Hematopoietic multipotent progenitor cell treated with erythropoietin and hydrocortisone succinate and interleukin-3 and kit ligand, for 15 days (in vitro differentiated cells): ENCODE data around the gene NKIRAS1.
"Not testable (repeated sequence)": the region's sequence is repeated elsewhere in the genome, so short reads cannot be mapped to it uniquely, and the experiment has no call there.

Experiments used
- DNase-seq: peaks from one replicate; pipeline ENCODE4 v3.0.0-alpha.2; 2015; ENCODE audit warnings: low spot score

Gene NKIRAS1

DNA sequence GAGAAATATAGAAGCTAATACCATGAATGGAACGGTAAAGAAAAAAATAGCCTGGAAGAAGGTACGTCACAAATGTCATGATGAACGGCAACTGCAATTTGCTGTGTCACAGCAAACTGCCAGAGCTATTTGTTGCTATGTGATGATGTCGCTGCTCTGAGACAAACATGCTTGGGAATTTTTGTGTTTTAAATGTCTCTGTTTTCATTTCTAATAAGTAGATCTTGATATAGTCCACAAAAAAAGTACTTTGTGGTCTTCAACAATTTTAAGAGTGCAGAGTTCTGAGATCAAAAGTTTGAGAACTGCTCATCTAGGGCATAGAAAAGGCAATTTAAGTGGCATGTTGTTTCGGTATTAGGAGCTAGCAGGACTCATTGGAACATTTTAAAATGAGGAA, 24.0 kb upstream of the NKIRAS1 start:
- no peak for DNase-seq

DNA sequence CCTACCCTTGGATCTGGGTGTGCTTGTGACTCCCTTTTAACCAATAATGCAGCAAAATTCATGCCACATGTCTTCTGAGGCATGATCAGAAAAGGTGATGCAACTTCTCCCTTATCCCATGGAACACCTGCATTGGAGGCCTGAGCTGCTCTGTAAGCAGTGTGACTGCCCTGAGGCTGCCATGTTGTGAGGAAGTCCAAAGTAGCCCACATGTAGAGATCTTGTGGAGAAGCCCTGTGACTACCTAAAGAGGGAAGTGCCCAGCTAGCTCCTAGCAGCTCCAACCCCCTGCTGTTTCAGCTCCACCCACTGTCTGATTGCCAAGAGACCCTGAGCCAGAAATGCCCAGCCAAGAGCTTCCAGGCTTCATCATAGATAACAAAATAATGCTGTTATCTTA, 21.9 kb upstream of the NKIRAS1 start:
- DNase-seq, result no peak

DNA sequence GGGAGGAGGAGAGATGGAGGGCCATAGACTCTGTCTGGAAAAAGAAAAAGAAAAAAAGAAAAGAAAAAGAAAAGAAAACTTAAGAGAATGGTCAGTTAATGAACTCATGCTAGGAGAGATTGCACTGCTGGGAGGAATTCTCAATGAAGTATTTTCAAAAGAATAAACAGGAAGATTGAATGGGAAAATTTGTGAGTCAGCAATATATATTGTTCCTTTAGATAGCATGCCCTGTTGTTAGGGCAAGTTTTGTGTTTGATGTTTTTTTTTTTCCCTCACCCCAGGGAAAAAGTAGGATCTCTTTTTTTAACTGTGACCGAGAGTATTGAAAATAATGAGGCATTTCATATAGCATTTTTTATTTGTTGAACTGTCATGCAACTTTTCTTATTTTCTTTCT, 20.5 kb upstream of the NKIRAS1 start:
- no peak for DNase-seq

DNA sequence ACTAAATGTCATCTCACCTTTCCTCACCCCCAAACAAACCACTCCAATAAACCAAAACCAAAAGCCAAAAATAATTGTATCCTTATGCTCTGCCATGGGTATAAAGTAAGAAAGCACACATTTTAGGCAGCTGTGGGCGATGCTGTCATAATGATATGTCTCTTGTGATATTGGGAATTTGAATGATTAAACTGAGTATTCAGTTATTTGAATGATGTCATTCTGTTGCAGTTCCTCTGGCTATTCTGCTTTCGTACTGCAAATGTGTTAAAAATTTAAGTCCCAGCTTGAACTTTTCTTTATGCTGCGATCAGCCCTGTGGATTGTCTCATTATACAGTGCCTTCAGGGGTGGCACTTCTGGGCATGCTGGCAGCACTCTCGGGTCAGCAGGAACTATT, 17.5 kb upstream of the NKIRAS1 start:
- no peak for DNase-seq

DNA sequence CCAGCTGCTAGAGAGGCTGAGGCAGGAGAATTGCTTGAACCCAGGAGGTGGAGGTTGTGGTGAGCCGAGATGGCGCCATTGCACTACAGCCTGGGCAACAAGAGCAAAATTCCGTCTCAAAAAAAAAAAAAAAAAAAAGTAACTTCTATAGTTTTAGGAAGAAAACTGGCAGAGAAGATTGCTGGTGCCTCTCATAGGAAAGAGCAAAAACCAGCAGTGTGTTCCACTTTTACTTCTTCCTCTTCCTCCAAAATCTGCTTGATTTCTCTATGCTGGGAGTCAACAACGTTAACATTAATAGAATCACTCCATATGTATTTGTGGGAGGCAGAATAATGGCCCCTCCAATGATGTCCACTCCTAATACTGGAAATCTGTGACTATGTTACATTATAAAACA, 15.8 kb upstream of the NKIRAS1 start:
- DNase-seq, result no peak

DNA sequence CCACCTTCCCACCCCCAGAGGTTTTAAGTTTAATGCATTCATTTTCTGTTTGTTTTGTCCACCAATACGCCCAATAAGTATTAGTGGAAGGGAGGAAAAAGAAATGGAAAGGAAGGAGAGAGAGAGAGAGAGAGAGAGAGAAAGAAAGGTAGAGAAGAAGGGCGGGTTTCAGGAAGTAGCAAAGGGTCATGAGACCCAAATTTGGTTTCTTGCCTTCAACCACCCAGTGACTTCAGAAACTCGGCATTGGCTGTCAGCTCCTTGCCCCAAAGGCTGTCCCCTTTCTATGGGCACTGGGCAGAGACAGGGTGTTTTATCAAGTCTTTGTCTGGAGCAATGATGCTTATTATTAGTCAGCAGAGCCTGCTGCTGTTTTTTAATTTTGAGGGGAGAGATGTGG, 14.8 kb upstream of the NKIRAS1 start:
- DNase-seq, result no peak

DNA sequence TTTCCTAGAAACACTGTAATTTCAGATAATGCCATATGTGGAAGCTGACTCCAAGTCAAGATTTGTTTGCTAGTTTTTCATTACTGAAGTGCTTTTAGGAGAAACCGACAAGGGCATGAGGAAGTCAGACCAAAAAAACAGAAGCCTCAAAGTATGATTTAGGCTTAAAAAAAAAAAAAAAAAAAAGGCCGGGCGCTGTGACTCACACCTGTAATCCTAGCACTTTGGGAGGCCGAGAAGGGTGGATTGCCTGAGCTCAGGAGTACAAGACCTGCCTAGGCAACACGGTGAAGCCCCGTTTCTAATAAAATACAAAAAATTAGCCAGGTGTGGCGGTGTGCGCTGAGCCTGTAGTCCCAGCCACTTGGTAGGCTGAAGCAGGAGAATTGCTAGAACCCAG, 11.7 kb upstream of the NKIRAS1 start:
- no peak for DNase-seq

GRCh38 chr3:23926736-23927135, 9.9 kb upstream of the NKIRAS1 start:
- DNase-seq, result no peak

DNA sequence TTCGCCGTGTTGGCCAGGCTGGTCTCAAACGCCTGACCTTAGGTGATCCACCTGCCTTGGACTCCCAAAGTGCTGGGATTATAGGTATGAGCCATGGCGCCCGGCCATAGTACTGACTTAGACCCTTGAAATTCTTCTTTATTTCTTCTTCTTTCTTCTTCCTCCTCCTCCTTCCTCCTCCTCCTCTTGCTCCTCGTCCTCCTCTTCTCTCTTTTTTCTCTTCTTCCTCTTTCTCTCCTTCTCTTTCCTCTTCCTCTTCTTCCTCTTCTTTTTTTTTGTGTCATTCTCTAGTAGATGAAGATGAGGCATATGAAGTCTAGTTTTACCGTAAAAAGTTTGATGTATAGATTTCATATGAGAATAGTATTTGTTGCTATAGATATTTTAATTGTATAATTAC, 9.5 kb upstream of the NKIRAS1 start:
- no peak for DNase-seq

GRCh38 chr3:23923786-23924185, 7.0 kb upstream of the NKIRAS1 start:
- DNase-seq, result no peak

GRCh38 chr3:23921052-23921511, 4.3 kb upstream of the NKIRAS1 start:
- no peak for DNase-seq

GRCh38 chr3:23920151-23920655, 3.4 kb upstream of the NKIRAS1 start:
- no peak for DNase-seq

GRCh38 chr3:23919628-23920027, 2.8 kb upstream of the NKIRAS1 start:
- no peak for DNase-seq

GRCh38 chr3:23918331-23918730, 1.5 kb upstream of the NKIRAS1 start:
- DNase-seq, result not testable (repeated sequence)

- not testable (repeated sequence) for DNase-seq
Measured at GRCh38 chr3:23917679-23918303, 1.0 kb upstream of the NKIRAS1 start.

DNA sequence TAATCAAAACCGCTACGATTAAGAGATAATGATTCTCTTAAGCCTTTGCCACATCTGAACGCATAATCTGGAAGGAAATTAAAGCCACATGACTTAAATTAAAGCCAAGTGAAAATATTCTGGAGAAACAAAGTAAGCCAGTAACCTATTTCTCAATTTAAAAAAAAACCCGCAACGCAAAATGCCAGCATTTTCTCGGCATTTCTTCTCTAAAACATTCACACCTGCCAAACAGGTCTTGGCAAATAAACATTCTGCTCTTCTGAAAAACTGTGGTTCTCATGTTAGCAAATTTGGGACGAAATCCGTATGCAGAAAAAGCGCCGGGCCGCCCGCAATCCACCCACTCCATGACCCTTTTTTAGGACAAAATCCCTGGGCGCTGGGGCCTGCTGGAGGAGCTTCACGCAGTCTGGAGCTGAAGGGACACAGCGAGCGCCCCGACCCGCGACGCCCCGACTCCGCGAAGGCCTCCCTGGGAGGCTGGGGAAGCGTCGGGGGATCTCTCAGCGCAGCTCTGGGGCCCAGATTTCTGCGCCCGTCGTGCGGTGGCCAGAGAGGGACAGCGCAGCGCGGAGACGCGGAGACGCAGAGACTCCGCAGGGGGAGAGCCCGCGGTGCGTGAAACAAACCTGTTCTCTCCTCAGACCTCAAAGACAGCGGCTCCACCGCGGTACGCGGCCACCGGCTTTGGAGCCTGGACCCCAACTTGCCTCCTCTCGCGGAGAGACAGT, 471 bp downstream of the NKIRAS1 start:
- no peak for DNase-seq

DNA sequence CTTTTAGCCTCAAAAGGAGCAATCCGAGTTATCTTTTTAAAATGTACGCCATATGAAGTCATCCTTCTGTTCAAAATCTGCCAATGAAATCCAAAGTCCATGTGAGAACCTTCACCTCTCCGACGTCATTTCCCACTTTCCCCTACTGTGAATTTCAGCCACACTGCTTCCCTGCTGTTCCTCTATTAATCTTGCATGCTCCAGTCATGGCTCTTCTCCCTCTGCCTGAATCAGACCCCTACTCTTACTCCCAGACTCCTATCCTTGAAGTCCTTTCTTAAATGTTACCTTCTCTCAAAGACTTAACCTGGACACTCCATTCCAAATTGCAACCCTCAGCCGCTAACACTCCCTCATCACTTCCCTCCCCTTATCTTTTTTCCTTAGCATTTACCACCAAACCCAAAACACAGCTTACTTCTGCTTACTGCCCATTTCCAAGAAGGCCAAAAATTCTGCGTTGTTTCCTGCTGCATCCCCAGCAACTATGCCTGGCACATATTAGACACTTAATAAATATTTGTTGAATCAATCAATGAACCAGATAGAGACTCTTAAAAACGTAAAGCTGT, 1.2 kb downstream of the NKIRAS1 start:
- no peak for DNase-seq

DNA sequence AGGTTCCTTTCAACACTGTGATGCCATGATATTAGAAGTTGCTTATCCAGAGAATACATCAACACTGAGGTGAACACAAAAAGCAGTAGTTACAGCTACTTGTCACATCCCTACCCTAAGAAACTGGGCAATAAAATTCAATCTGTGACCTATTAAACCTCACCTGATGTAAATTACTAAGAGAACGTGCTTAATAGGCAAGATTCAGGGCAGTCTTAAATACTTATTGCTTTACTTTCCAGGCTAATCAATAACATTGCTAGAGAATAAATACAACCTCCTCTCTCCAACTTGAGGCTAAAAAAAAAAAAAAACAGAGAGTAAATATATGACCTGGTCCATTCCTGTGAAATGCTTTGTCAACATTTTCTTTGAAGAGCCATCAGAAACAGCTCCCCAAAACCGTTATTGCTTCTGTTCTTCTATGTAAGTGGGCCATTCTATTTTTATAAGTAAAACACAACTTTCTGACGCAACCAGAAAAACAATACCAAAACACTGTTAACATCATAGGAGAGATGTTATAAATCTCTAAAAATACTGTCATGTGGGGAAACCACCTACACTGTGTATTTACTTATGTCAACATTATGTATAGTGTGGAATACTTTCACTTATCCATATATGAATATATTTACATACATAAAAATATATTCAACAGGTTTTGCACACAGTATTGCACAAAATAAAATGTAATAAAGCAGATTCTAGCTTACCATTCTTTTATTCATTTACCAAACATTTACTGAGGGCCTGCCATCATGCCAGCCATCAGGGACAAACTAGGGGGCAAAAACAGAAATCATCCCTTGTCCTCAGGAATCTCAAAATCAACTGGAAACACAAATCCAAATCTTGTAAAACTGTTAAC, 2.7 kb downstream of the NKIRAS1 start:
- no peak for DNase-seq

GRCh38 chr3:23913182-23913581, 3.6 kb downstream of the NKIRAS1 start:
- no peak for DNase-seq

DNA sequence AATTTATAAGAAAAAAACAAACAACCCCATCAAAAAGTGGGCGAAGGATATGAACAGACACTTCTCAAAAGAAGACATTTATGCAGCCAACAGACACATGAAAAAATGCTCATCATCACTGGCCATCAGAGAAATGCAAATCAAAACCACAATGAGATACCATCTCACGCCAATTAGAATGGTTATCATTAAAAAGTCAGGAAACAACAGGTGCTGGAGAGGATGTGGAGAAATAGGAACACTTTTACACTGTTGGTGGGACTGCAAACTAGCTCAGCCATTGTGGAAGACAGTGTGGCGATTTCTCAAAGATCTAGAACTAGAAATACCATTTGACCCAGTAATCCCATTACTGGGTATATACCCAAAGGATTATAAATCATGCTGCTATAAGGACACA, 4.5 kb downstream of the NKIRAS1 start:
- not testable (repeated sequence) for DNase-seq

GRCh38 chr3:23911397-23911796, 5.4 kb downstream of the NKIRAS1 start:
- DNase-seq, result no peak

GRCh38 chr3:23909341-23909740, 7.4 kb downstream of the NKIRAS1 start:
- DNase-seq, result no peak
